ENCODE results near the gene F5.

The F5 gene

DNA sequence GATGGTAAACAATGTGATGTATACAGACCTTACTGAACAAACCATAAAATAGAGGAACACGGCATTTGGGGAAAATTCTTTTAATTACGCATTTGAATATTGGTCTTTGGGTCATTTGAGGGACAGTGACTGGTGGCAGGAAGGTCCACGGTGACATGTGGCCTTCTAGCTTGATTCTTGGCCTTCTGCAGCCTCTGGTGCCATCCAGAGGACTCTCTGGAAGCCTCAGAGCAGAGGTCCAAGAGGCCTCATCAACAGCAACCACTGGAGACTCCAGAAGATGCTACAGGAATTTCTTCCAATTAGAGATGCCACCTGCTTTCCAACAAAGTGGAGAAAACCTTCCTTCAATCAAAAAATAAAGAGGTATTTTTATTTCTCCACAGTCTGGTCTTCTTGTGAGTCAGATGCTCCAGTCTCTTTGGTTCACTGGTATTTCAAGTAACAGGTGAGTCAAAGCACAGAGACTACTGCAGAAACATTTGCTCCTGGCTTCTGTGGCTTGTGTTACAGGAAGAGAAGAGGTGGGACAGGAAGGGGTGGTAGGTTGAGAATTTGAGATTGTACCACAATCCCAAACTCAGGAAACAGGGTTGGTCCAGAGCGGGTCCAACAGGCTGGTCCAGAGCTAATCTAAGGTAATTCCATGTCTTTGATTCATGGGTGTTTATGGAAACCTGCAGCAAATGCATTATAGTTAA, 2.7 kb upstream of the F5 start:
- DNase-seq (ENCODE audit: low read depth, low spot score): no peak

GRCh38 chr1:169588112-169588511, 1.8 kb upstream of the F5 start:
- DNase-seq (ENCODE audit: low read depth, low spot score): no peak

GRCh38 chr1:169586067-169586394, 250 bp downstream of the F5 start:
- no peak for DNase-seq (ENCODE audit: low read depth, low spot score)

- no peak for DNase-seq (ENCODE audit: low read depth, low spot score)
These were observed 1.1 kb downstream of the F5 start for GRCh38 chr1:169585181-169585580.

DNA sequence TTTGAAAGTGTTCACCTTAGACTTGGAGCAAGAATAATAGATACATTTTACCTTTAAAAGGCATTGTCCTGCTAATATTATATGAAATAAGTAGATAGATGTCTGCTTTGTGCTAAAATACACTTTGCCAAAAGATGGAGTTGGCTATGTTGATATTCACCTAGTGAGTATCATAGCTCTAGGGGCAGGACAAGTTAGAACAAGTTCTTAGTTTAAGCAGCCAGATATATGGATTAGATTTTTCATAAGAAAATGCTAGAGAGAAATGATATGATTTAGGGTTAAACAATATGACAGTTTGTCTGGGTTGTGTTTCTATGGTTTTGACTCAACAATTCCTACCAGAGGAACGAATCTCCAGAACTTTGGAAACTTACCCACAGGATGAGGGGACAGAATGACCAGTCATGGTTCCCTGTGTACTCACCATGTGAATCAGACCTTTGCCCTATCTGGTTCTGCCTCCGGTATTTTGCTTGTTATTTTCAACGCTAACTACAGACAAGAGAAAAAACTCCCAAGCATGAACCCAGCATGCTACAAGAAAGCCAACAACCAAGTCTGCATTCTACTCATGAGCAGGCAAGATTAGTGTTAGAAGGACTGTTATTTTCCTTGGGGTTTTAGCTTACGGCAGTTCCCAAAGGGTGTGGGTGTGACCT, 1.7 kb downstream of the F5 start:
- DNase-seq (ENCODE audit: low read depth, low spot score): no peak

GRCh38 chr1:169577981-169578738, 8.1 kb downstream of the F5 start:
- no peak for DNase-seq (ENCODE audit: low read depth, low spot score)

DNA sequence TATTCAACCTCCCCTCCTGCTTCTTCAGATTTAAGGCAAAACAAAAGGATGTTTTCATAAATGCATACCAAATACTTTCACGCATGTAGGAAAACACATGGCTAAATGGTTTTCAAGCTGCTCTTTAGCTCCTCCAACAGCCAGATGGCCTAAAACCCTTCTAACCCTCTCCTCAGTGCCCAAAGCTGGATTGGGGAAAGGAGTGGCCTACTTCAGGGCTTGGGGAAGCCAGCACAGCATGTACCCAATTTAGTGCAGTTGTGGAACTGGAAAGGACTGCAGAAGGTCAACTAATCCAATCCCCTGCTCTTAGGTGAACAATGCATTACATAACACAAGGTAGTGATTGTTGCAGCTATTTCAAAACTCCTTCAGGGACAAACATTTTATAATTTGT, 9.3 kb downstream of the F5 start:
- no peak for DNase-seq (ENCODE audit: low read depth, low spot score)

DNA sequence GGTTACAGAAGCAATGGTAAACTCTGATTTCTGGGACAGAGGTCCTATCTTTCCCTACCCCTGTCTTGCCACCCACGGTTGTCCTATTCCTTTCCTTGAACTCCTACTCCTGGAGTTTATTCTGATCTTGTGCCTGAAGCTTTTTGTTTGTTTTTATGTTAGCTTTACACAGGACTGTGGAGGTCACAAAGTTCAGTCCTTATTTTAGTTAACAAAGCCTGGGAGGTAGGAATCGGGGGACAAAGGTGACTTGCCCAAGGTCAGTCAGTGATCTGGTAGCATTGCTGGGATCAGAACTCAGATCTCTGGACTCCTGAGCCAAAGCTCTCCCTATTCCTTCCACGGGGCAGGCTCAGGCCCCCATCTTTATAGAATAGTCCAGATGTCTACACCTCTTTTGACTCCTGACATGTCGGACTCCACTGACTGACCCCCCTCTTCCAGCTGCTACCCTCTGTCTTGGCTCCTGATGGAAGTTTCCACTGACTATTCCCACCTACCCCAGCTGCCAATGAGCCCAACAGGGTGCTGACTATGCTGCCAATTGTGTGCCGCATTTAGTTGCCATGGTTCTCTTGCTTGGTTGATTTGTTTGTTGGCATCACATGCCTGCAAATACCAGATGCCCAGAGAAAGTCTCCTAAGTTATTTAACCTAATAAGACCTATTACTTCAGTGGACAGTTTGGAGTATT, 9.9 kb downstream of the F5 start:
- no peak for DNase-seq (ENCODE audit: low read depth, low spot score)

- DNase-seq (ENCODE audit: low read depth, low spot score): no peak
These were observed 11.9 kb downstream of the F5 start for GRCh38 chr1:169574336-169574735.

- no peak for DNase-seq (ENCODE audit: low read depth, low spot score)
These were observed 14.1 kb downstream of the F5 start for GRCh38 chr1:169572187-169572586.

DNA sequence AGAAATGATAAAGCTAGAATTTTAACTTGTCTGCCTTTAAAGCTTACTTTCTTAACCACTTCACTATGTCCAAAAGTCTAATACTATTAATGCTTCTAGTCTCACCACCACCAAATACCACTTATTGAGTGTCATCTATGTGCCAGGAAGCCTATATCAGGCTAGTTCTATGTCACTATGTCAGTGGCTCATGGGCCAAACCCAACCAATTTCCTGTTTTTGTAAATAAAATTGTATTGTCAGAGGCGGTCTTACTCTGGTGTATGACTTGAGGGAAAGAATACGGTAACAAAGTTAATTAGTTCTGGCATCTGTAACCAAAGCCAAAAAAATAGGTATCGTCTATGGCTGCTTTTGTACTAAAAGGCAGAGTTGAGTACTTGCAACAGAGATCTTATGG, 14.8 kb downstream of the F5 start:
- no peak for DNase-seq (ENCODE audit: low read depth, low spot score)

- DNase-seq (ENCODE audit: low read depth, low spot score): no peak
These were observed 16.1 kb downstream of the F5 start for GRCh38 chr1:169570172-169570574.

GRCh38 chr1:169568497-169568896, 17.8 kb downstream of the F5 start:
- no peak for DNase-seq (ENCODE audit: low read depth, low spot score)

GRCh38 chr1:169565335-169566271, 20.7 kb downstream of the F5 start:
- no peak for DNase-seq (ENCODE audit: low read depth, low spot score)

DNA sequence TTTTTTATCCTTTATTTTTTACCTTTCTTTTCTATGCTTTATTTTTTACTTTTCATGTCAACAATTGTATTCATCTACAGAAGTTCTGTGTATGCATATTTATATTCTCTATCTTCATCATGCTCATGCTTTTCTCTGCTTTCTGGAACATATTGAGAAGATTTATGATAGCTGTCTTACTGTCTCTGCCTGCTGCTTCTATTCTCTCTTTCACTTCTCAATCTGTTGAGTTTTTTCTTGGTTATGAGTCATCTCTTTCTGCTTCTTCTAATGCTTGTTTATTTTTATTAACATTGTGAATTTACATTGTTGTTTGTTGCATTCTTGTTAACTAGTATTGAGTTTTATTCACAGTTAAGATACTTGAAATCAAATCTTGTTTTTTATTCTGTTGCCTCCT, 22.6 kb downstream of the F5 start:
- DNase-seq (ENCODE audit: low read depth, low spot score): no peak

GRCh38 chr1:169563019-169563615, 23.2 kb downstream of the F5 start:
- no peak for DNase-seq (ENCODE audit: low read depth, low spot score)

GRCh38 chr1:169561692-169562091, 24.6 kb downstream of the F5 start:
- no peak for DNase-seq (ENCODE audit: low read depth, low spot score)

GRCh38 chr1:169557131-169557530, 29.1 kb downstream of the F5 start:
- no peak for DNase-seq (ENCODE audit: low read depth, low spot score)

- no peak for DNase-seq (ENCODE audit: low read depth, low spot score)
These were observed 36.0 kb downstream of the F5 start for GRCh38 chr1:169550294-169550693.

GRCh38 chr1:169548282-169548681, 38.0 kb downstream of the F5 start:
- no peak for DNase-seq (ENCODE audit: low read depth, low spot score)
